IPS-NIHi7 (cell line): ENCODE results near the gene OR4K15.
"Not testable (repeated sequence)": the region's sequence is repeated elsewhere in the genome, so short reads cannot be mapped to it uniquely, and the experiment has no call there.

Source experiments
- DNase-seq: peaks from one replicate; pipeline ENCODE4 v3.0.0; 2012; ENCODE audit warnings: mixed read lengths; ENCODE audit errors: extremely low spot score

Gene OR4K15

GRCh38 chr14:19975291-19975690, at the start of gene OR4K15:
Gene OR4K15, plus strand, starts transcription at chr14:19975591. Its CDS starts 0 bp downstream, at chr14:19975591.
- DNase-seq: no peak

GRCh38 chr14:19930617-19931016, 44.8 kb upstream of the OR4K15 start, which contains the start of gene OR4K1:
Gene OR4K1, plus strand, starts transcription at chr14:19930917. Its CDS starts 4,750 bp downstream, at chr14:19935667.
- no peak for DNase-seq

- DNase-seq: no peak
These were observed 33.7 kb upstream of the OR4K15 start for GRCh38 chr14:19941668-19942067.

GRCh38 chr14:19947413-19948090, 27.8 kb upstream of the OR4K15 start:
- DNase-seq: no peak

- no peak for DNase-seq
These were observed 26.2 kb upstream of the OR4K15 start for GRCh38 chr14:19949218-19949617.

- not testable (repeated sequence) for DNase-seq
These were observed 5.7 kb upstream of the OR4K15 start for GRCh38 chr14:19969735-19970134.

GRCh38 chr14:19974844-19975243, 547 bp upstream of the OR4K15 start:
- DNase-seq: no peak

- DNase-seq: no peak
These were observed 18.0 kb downstream of the OR4K15 start for GRCh38 chr14:19993438-19993837.

- DNase-seq: no peak
These were observed 26.5 kb downstream of the OR4K15 start, which contains the start of gene OR4Q2 for GRCh38 chr14:20001863-20002262. Gene OR4Q2, plus strand, starts transcription at chr14:20002163.

GRCh38 chr14:20002319-20002718, 26.9 kb downstream of the OR4K15 start:
- DNase-seq: no peak

GRCh38 chr14:20008156-20008555, 32.8 kb downstream of the OR4K15 start:
- no peak for DNase-seq

- no peak for DNase-seq
These were observed 44.0 kb downstream of the OR4K15 start, which contains the start of gene OR4K14 for GRCh38 chr14:20019257-20019865. Gene OR4K14, minus strand, starts transcription at chr14:20019307. Its CDS starts 4,114 bp downstream, at chr14:20015193.
